Prostate gland (tissue), 2 donors: Measurements from ENCODE around the gene DIS3L2. TPM values are rescaled to one million over a fixed set of nuclear protein-coding genes. Genes with fewer than 3 reads are reported as not detected.

ENCODE experiments used
- DNase-seq: peaks from one replicate; pipeline ENCODE4 v3.0.0-alpha.2; 2019; ENCODE audit warnings: low spot score
- H3K27ac ChIP-seq, 2 donors: fragments of 200-600 bp; sonication (generic); 2 replicates each; pipeline ENCODE4 v1.5.1; 2017 to 2019
- H3K27me3 ChIP-seq: fragments of 200-600 bp; sonication (generic); replicated peaks from 2 replicates; pipeline ENCODE4 v1.5.1; 2019; ENCODE audit not compliant: insufficient read depth
- H3K36me3 ChIP-seq, 2 donors: fragments of 200-600 bp; sonication (generic); 1 replicate in 1 of 2; 2 replicates in 1 of 2; pipeline versions ENCODE4 v1.5.1 to v1.8.1; 2017 to 2019
- H3K4me1 ChIP-seq: fragments of 200-600 bp; sonication (generic); replicated peaks from 2 replicates; pipeline ENCODE4 v1.5.1; 2019
- H3K4me3 ChIP-seq, 2 donors: fragments of 200-600 bp; sonication (generic); 2 replicates each; pipeline ENCODE4 v1.5.1; 2017 to 2019
- H3K9me3 ChIP-seq: fragments of 200-600 bp; sonication (generic); 2 replicates; pipeline ENCODE4 v1.5.1; 2017
- CTCF ChIP-seq, 4 experiments: fragments of 200-600 bp in 2 of 4; fragments of 450-650 bp in 2 of 4; sonication (generic) in 2 of 4; IDR thresholded peaks; 1 replicate in 3 of 4; 2 replicates in 1 of 4; pipeline ENCODE4 v1.5.1; 2016 to 2019; ENCODE audit warnings: antibody characterized with exemption in 4 of 4, mild to moderate bottlenecking in 2 of 4, moderate library complexity in 2 of 4
- POLR2A ChIP-seq: fragments of 450-650 bp; IDR thresholded peaks from one replicate; pipeline ENCODE4 v1.6.1; 2016; ENCODE audit warnings: antibody characterized with exemption, mild to moderate bottlenecking
- POLR2AphosphoS5 ChIP-seq: sonication (generic); formaldehyde crosslinking; IDR thresholded peaks from one replicate; pipeline ENCODE4 v1.6.1; 2017; ENCODE audit warnings: antibody characterized with exemption
- WGBS: methylation state at CpG from one replicate; pipeline ENCODE4 v1.1.5; 2018; 5-methylcytosine and 5-hydroxymethylcytosine counted together
- intact Hi-C: fragments of 100-400 bp; cut with DNase I; formaldehyde crosslinking; loops from one replicate; pipeline ENCODE4 v1.14.2; 2022
- total RNA-seq, 2 donors: library from RNA; depleted of rRNA; stranded (reverse); fragments of >200 nt; gene quantifications; one replicate each; pipeline ENCODE4 v1.1.0, GENCODE V29; 2016

The DIS3L2 gene
- total RNA-seq, 2 donors from 2014 or later, result 30.1 to 71.3 TPM

DNA sequence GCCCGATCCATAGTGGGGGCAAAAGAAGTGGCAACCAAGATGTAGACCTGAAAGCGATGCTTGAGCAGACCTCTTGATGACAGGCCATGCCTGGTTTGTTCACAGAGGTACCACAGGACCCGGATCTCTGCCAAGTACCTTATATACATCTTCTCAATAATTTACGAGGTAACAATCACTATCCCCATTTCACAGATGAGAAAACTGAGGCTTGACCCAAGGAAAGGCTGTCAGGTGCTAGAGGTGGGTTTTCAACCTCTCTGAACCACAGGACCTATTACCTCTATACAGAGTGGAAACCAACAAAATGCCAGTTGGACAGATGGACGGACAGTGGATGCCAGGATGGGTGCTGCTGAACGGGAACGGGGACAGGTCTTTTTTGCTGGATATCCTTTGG lies 13.8 kb upstream of the DIS3L2 start:
- intact Hi-C loops, result no loop called here
- 87% methylated on average over 7 of the region's 7 CpGs for WGBS
- no peak for DNase-seq

DNA sequence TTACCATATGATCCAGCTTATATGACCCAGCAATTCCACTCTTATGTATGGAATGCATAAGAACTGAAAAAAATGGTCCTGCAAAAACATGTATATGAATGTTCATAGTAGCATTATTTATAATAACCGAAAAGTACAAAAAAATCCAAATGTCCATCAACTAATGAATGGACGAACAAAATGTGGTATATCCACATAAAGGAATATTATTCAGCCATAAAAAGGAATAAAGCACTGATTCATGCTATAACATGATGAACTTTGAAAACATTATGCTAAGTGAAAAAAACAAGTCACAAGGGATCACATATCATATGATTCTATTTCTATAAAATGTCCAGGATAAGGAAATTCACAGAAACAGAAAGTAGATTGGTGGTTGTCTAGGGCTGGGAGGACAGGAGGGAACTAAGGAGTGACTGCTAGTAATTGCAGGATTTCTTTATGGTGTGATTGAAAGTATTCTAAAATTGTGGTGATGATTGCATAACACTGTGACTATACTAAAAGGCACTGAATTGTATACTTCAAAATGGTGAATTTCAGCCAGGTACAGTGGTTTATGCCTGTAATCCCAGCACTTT lies 10.0 kb upstream of the DIS3L2 start:
- no peak overlapping the region for H3K4me3 ChIP-seq
- intact Hi-C loops, result no loop called here
- no peak for DNase-seq
- no peak for TF ChIP-seq CTCF (IDR thresholded peaks at IDR 0.05)
- no peak for TF ChIP-seq POLR2AphosphoS5
- no peak for TF ChIP-seq POLR2A
- H3K9me3 ChIP-seq, result no peaks in the 10 kb centered on the region
- 92% methylated on average over 2 of the region's 2 CpGs for WGBS
- H3K27me3 ChIP-seq, result no peaks in the 10 kb centered on the region
- no peaks in the 10 kb centered on the region for H3K4me1 ChIP-seq
- H3K36me3 ChIP-seq, result no peaks in the 10 kb centered on the region
- H3K27ac ChIP-seq, result no peak overlapping the region

More for the DNA sequence above, 13.8 kb upstream of the DIS3L2 start:
- Histone ChIP-seq H3K9me3 (no peaks in the 10 kb centered on the region), H3K4me1 (no peaks in the 10 kb centered on the region), H3K27me3 (no peaks in the 10 kb centered on the region), H3K27ac (no peak overlapping the region), H3K36me3 (no peaks in the 10 kb centered on the region), H3K4me3 (no peak overlapping the region)
- TF ChIP-seq POLR2A (no peak), POLR2AphosphoS5 (no peak), CTCF (IDR thresholded peaks at IDR 0.05) (no peak)

DNA sequence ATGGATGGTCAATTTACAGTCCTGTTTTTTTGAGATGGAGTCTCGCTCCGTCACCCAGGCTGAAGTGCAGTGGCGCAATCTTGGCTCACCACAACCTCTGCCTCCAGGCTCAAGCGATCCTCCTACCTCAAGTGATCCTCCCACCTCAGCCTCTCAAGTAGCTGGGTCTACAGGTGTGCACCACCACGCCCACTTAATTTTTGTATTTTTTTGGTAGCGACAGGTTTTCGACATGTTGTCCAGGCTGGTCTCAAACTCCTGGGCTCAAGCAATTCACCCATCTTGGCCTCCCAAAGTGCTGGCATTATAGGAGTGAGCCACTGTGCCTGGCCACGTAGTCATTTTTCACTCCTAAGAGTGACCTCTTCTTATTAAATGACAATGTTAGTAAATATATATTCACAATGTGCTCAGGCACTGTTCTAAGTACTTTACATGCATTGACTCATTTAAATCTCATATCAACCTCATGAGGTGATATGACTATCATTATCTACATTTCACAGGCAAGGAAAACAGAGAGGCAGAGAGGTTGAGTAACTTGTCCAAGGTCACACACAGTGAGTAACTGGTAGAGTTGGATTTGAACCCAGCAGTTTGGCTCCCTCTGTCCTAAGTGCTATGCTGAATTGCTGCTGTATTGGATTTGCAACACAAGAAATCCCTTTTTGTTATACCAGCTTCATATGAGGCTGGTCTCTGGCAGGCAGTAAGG lies 5.6 kb upstream of the DIS3L2 start:
- WGBS, result 97% methylated on average over 8 of the region's 8 CpGs
- TF ChIP-seq CTCF (IDR thresholded peaks at IDR 0.05) (no peak), POLR2A (no peak), POLR2AphosphoS5 (no peak)
- intact Hi-C loops, result no loop called here

DNA sequence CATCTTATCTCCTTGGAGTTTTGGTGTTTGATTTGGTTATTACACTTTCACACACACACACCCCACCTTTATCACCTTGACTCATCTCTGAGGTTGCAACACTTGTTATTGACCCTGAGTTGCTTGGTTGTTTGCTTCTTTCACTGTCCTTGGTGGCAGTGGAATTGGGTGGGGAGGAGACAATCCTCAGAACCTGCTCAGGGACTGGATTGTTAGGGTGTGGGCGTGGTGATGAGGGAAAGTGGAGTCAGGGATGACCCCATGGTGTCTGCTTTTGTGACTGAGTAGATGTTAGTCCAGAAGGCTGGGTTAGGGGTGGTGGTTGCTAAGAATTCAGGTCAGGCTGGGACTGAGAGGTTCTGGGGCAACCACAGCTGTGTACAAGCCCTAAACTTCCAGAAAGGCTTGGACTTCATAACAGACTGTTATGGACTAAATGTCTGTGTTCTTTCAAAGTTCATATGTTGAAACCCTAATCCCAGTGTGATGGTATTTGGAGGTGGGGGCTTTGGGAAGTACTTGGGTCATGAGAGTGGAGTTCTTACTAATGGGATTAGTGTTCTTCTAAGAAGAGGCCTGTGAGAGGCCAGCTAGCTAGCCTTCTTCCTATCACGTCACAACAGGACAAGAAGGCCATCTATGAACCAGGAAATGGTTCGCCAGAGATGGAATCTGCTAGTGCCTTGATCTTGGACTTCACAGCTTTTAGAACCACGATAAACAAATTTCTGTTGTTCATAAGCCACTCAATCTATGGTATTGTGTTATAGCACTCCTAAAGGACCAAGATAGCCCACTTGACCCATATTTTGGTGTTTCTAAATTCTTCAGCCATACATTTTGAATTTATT lies 3.4 kb upstream of the DIS3L2 start:
- intact Hi-C loops, result no loop called here
- DNase-seq, result no peak
- Histone ChIP-seq H3K9me3 (no peaks in the 10 kb centered on the region), H3K4me3 (no peak overlapping the region), H3K27ac (no peak overlapping the region), H3K4me1 (no peaks in the 10 kb centered on the region), H3K27me3 (no peaks in the 10 kb centered on the region), H3K36me3 (no peaks in the 10 kb centered on the region)
- 82% methylated on average over 4 of the region's 4 CpGs for WGBS
- TF ChIP-seq CTCF (IDR thresholded peaks at IDR 0.05), result no peak
- TF ChIP-seq POLR2AphosphoS5, result no peak
- TF ChIP-seq POLR2A, result no peak

More for the DNA sequence above, 5.6 kb upstream of the DIS3L2 start:
- no peaks in the 10 kb centered on the region for H3K4me1 ChIP-seq
- H3K9me3 ChIP-seq, result no peaks in the 10 kb centered on the region
- H3K27me3 ChIP-seq, result no peaks in the 10 kb centered on the region
- H3K4me3 ChIP-seq, result no peak overlapping the region
- no peak overlapping the region for H3K27ac ChIP-seq
- DNase-seq, result no peak
- no peaks in the 10 kb centered on the region for H3K36me3 ChIP-seq
